Esophagus squamous epithelium (tissue), 4 donors: ENCODE data around the gene MOV10L1.

Experiments used
- CTCF ChIP-seq, 6 experiments: fragments of 450-650 bp in 4 of 6; fragments of 200-600 bp in 2 of 6; sonication (generic) in 2 of 6; IDR thresholded peaks; one replicate each; pipeline ENCODE4 v1.5.1; 2016 to 2019; ENCODE audit warnings: antibody characterized with exemption in 6 of 6, mild to moderate bottlenecking in 4 of 6, moderate library complexity in 4 of 6
- POLR2A ChIP-seq, 4 donors: fragments of 450-650 bp; IDR thresholded peaks; one replicate each; pipeline ENCODE4 v1.6.1; 2017; ENCODE audit warnings: antibody characterized with exemption in 4 of 4, mild to moderate bottlenecking in 4 of 4, moderate library complexity in 3 of 4

GRCh38 chr22:50064453-50064852 lies 25.4 kb upstream of the MOV10L1 start:
- TF ChIP-seq CTCF (IDR thresholded peaks at IDR 0.05) (no peak), POLR2A (IDR thresholded peaks at IDR 0.05) (no peak)
